Smooth muscle cell of the pulmonary artery (primary cell): ENCODE data around the gene ACADS. TPM values are rescaled to one million over a fixed set of nuclear protein-coding genes. Genes with fewer than 3 reads are reported as not detected.

Source experiments
- total RNA-seq: library from RNA; depleted of rRNA; stranded (reverse); fragments of >200 nt; gene quantifications from 2 replicates; pipeline ENCODE4 v1.2.3, GENCODE V29; 2014

Gene ACADS
- 5.6 and 6.6 TPM in 2 replicates for total RNA-seq

GRCh38 chr12:120725659-120726509 is at the start of gene ACADS:
ACADS (plus strand) TSS chr12:120725826; CDS start chr12:120725886, 60 bp downstream.

GRCh38 chr12:120686690-120687577 is 38.7 kb upstream of the ACADS start, which contains the start of gene MLEC:
MLEC (plus strand) TSS chr12:120687149; CDS start chr12:120687297, 148 bp downstream.

GRCh38 chr12:120710031-120710804 is 15.4 kb upstream of the ACADS start, which contains the start of gene UNC119B:
UNC119B (plus strand) TSS chr12:120710458; CDS start chr12:120710475, 17 bp downstream.

Other genes with a start within 250 kb of the ACADS start
- gene DYNLL1, start 229.7 kb upstream of the ACADS start, total RNA-seq: 261 and 303 TPM in 2 replicates
- 25.3 and 30.5 TPM in 2 replicates for gene COQ5, start 196.7 kb upstream of the ACADS start, total RNA-seq
- 189 and 197 TPM in 2 replicates for gene RNF10, start 191.5 kb upstream of the ACADS start, total RNA-seq
- gene POP5, start 144.4 kb upstream of the ACADS start, total RNA-seq: 26.1 and 36.7 TPM in 2 replicates
- 1.6 and 21.4 TPM in 2 replicates for gene CABP1, start 85.2 kb upstream of the ACADS start, total RNA-seq
- gene MLEC, start 38.7 kb upstream of the ACADS start, total RNA-seq: 136 and 156 TPM in 2 replicates
- gene UNC119B, start 15.4 kb upstream of the ACADS start, total RNA-seq: 43.9 and 44.3 TPM in 2 replicates
- gene SPPL3, start 178.5 kb downstream of the ACADS start, total RNA-seq: 9.4 and 9.5 TPM in 2 replicates